ENCODE results near the gene ATXN1.

GRCh38 chr6:16591396-16592222, 169.7 kb downstream of the ATXN1 start:
- no peak for TF ChIP-seq POLR2A (IDR thresholded peaks at IDR 0.05; ENCODE audit: low read length)
- no peak for TF ChIP-seq GATA1 (IDR thresholded peaks at IDR 0.05; ENCODE audit: low read depth, low read length)
